Measurements from ENCODE around the gene NOM1.

Gene NOM1

GRCh38 chr7:156954941-156955340 lies 5.4 kb downstream of the NOM1 start:
- Histone ChIP-seq H3K4me3 (ENCODE audit: low read depth in 1 of 2, low read length in 2 of 2) (no peak overlapping the region), H3K27me3 (ENCODE audit: control insufficient read depth in 1 of 2, insufficient read depth in 2 of 2, low read length in 2 of 2) (no peaks in the 10 kb centered on the region), H3K4me1 (ENCODE audit: control insufficient read depth in 1 of 2, insufficient read depth in 2 of 2, low read length in 2 of 2) (peaks cover 13 to 19% of the 10 kb centered on the region in 2 donors), H3K9me3 (ENCODE audit: control insufficient read depth in 1 of 2, low read length in 2 of 2) (no peaks in the 10 kb centered on the region), H3K27ac (ENCODE audit: low read depth, low read length) (no peak overlapping the region), H3K36me3 (ENCODE audit: control insufficient read depth in 1 of 2, insufficient read depth in 2 of 2, low read length in 2 of 2) (peaks cover 41 to 67% of the 10 kb centered on the region in 2 donors), H3K9ac (ENCODE audit: low read depth in 1 of 2, low read length in 2 of 2) (no peak overlapping the region)

GRCh38 chr7:156956727-156957126 lies 7.2 kb downstream of the NOM1 start:
- Histone ChIP-seq H3K4me3 (ENCODE audit: low read depth in 1 of 2, low read length in 2 of 2) (no peak overlapping the region), H3K9me3 (ENCODE audit: control insufficient read depth in 1 of 2, low read length in 2 of 2) (no peaks in the 10 kb centered on the region), H3K4me1 (ENCODE audit: control insufficient read depth in 1 of 2, insufficient read depth in 2 of 2, low read length in 2 of 2) (peaks cover 0 to 4% of the 10 kb centered on the region in 2 donors), H3K27ac (ENCODE audit: low read depth, low read length) (no peak overlapping the region), H3K36me3 (ENCODE audit: control insufficient read depth in 1 of 2, insufficient read depth in 2 of 2, low read length in 2 of 2) (peaks cover 51 to 83% of the 10 kb centered on the region in 2 donors), H3K9ac (ENCODE audit: low read depth in 1 of 2, low read length in 2 of 2) (no peak overlapping the region), H3K27me3 (ENCODE audit: control insufficient read depth in 1 of 2, insufficient read depth in 2 of 2, low read length in 2 of 2) (no peaks in the 10 kb centered on the region)

GRCh38 chr7:156962145-156962544 lies 12.6 kb downstream of the NOM1 start:
- Histone ChIP-seq H3K9me3 (ENCODE audit: control insufficient read depth in 1 of 2, low read length in 2 of 2) (no peaks in the 10 kb centered on the region), H3K36me3 (ENCODE audit: control insufficient read depth in 1 of 2, insufficient read depth in 2 of 2, low read length in 2 of 2) (peaks cover 52 to 88% of the 10 kb centered on the region in 2 donors), H3K27ac (ENCODE audit: low read depth, low read length) (no peak overlapping the region), H3K27me3 (ENCODE audit: control insufficient read depth in 1 of 2, insufficient read depth in 2 of 2, low read length in 2 of 2) (no peaks in the 10 kb centered on the region), H3K9ac (ENCODE audit: low read depth in 1 of 2, low read length in 2 of 2) (no peak overlapping the region), H3K4me1 (ENCODE audit: control insufficient read depth in 1 of 2, insufficient read depth in 2 of 2, low read length in 2 of 2) (no peaks in the 10 kb centered on the region), H3K4me3 (ENCODE audit: low read depth in 1 of 2, low read length in 2 of 2) (no peak overlapping the region)

GRCh38 chr7:156962897-156963296 lies 13.4 kb downstream of the NOM1 start:
- no peaks in the 10 kb centered on the region for H3K4me1 ChIP-seq (ENCODE audit: control insufficient read depth in 1 of 2, insufficient read depth in 2 of 2, low read length in 2 of 2)
- H3K4me3 ChIP-seq (ENCODE audit: low read depth in 1 of 2, low read length in 2 of 2): no peak overlapping the region
- H3K9me3 ChIP-seq (ENCODE audit: control insufficient read depth in 1 of 2, low read length in 2 of 2): no peaks in the 10 kb centered on the region
- H3K9ac ChIP-seq (ENCODE audit: low read depth in 1 of 2, low read length in 2 of 2): no peak overlapping the region
- peaks cover 56 to 93% of the 10 kb centered on the region in 2 donors for H3K36me3 ChIP-seq (ENCODE audit: control insufficient read depth in 1 of 2, insufficient read depth in 2 of 2, low read length in 2 of 2)
- no peaks in the 10 kb centered on the region for H3K27me3 ChIP-seq (ENCODE audit: control insufficient read depth in 1 of 2, insufficient read depth in 2 of 2, low read length in 2 of 2)
- no peak overlapping the region for H3K27ac ChIP-seq (ENCODE audit: low read depth, low read length)

GRCh38 chr7:156963472-156963871 lies 14.0 kb downstream of the NOM1 start:
- no peak overlapping the region for H3K27ac ChIP-seq (ENCODE audit: low read depth, low read length)
- no peaks in the 10 kb centered on the region for H3K27me3 ChIP-seq (ENCODE audit: control insufficient read depth in 1 of 2, insufficient read depth in 2 of 2, low read length in 2 of 2)
- H3K4me3 ChIP-seq (ENCODE audit: low read depth in 1 of 2, low read length in 2 of 2): no peak overlapping the region
- H3K4me1 ChIP-seq (ENCODE audit: control insufficient read depth in 1 of 2, insufficient read depth in 2 of 2, low read length in 2 of 2): no peaks in the 10 kb centered on the region
- peaks cover 56 to 93% of the 10 kb centered on the region in 2 donors for H3K36me3 ChIP-seq (ENCODE audit: control insufficient read depth in 1 of 2, insufficient read depth in 2 of 2, low read length in 2 of 2)
- H3K9ac ChIP-seq (ENCODE audit: low read depth in 1 of 2, low read length in 2 of 2): no peak overlapping the region
- H3K9me3 ChIP-seq (ENCODE audit: control insufficient read depth in 1 of 2, low read length in 2 of 2): no peaks in the 10 kb centered on the region

GRCh38 chr7:156964971-156965370 lies 15.5 kb downstream of the NOM1 start:
- no peaks in the 10 kb centered on the region for H3K4me1 ChIP-seq (ENCODE audit: control insufficient read depth in 1 of 2, insufficient read depth in 2 of 2, low read length in 2 of 2)
- no peak overlapping the region for H3K4me3 ChIP-seq (ENCODE audit: low read depth in 1 of 2, low read length in 2 of 2)
- H3K27ac ChIP-seq (ENCODE audit: low read depth, low read length): no peak overlapping the region
- no peaks in the 10 kb centered on the region for H3K9me3 ChIP-seq (ENCODE audit: control insufficient read depth in 1 of 2, low read length in 2 of 2)
- H3K9ac ChIP-seq (ENCODE audit: low read depth in 1 of 2, low read length in 2 of 2): no peak overlapping the region
- no peaks in the 10 kb centered on the region for H3K27me3 ChIP-seq (ENCODE audit: control insufficient read depth in 1 of 2, insufficient read depth in 2 of 2, low read length in 2 of 2)
- H3K36me3 ChIP-seq (ENCODE audit: control insufficient read depth in 1 of 2, insufficient read depth in 2 of 2, low read length in 2 of 2): peaks cover 49 to 87% of the 10 kb centered on the region in 2 donors

GRCh38 chr7:156966387-156966786 lies 16.9 kb downstream of the NOM1 start:
- Histone ChIP-seq H3K27ac (ENCODE audit: low read depth, low read length) (no peak overlapping the region), H3K4me1 (ENCODE audit: control insufficient read depth in 1 of 2, insufficient read depth in 2 of 2, low read length in 2 of 2) (no peaks in the 10 kb centered on the region), H3K9ac (ENCODE audit: low read depth in 1 of 2, low read length in 2 of 2) (no peak overlapping the region), H3K4me3 (ENCODE audit: low read depth in 1 of 2, low read length in 2 of 2) (no peak overlapping the region), H3K9me3 (ENCODE audit: control insufficient read depth in 1 of 2, low read length in 2 of 2) (no peaks in the 10 kb centered on the region), H3K27me3 (ENCODE audit: control insufficient read depth in 1 of 2, insufficient read depth in 2 of 2, low read length in 2 of 2) (no peaks in the 10 kb centered on the region), H3K36me3 (ENCODE audit: control insufficient read depth in 1 of 2, insufficient read depth in 2 of 2, low read length in 2 of 2) (peaks cover 40 to 83% of the 10 kb centered on the region in 2 donors)

GRCh38 chr7:156968183-156968582 lies 18.7 kb downstream of the NOM1 start:
- Histone ChIP-seq H3K4me3 (ENCODE audit: low read depth in 1 of 2, low read length in 2 of 2) (no peak overlapping the region), H3K9me3 (ENCODE audit: control insufficient read depth in 1 of 2, low read length in 2 of 2) (no peaks in the 10 kb centered on the region), H3K27me3 (ENCODE audit: control insufficient read depth in 1 of 2, insufficient read depth in 2 of 2, low read length in 2 of 2) (no peaks in the 10 kb centered on the region), H3K27ac (ENCODE audit: low read depth, low read length) (no peak overlapping the region), H3K4me1 (ENCODE audit: control insufficient read depth in 1 of 2, insufficient read depth in 2 of 2, low read length in 2 of 2) (no peaks in the 10 kb centered on the region), H3K36me3 (ENCODE audit: control insufficient read depth in 1 of 2, insufficient read depth in 2 of 2, low read length in 2 of 2) (peaks cover 36 to 75% of the 10 kb centered on the region in 2 donors), H3K9ac (ENCODE audit: low read depth in 1 of 2, low read length in 2 of 2) (no peak overlapping the region)

- Histone ChIP-seq H3K27me3 (ENCODE audit: control insufficient read depth in 1 of 2, insufficient read depth in 2 of 2, low read length in 2 of 2) (no peaks in the 10 kb centered on the region), H3K36me3 (ENCODE audit: control insufficient read depth in 1 of 2, insufficient read depth in 2 of 2, low read length in 2 of 2) (peaks cover 28 to 57% of the 10 kb centered on the region in 2 donors), H3K27ac (ENCODE audit: low read depth, low read length) (no peak overlapping the region), H3K9me3 (ENCODE audit: control insufficient read depth in 1 of 2, low read length in 2 of 2) (no peaks in the 10 kb centered on the region), H3K4me1 (ENCODE audit: control insufficient read depth in 1 of 2, insufficient read depth in 2 of 2, low read length in 2 of 2) (no peaks in the 10 kb centered on the region), H3K9ac (ENCODE audit: low read depth in 1 of 2, low read length in 2 of 2) (no peak overlapping the region), H3K4me3 (ENCODE audit: low read depth in 1 of 2, low read length in 2 of 2) (no peak overlapping the region)
Measured at GRCh38 chr7:156969972-156970420, 20.5 kb downstream of the NOM1 start.

- H3K27me3 ChIP-seq (ENCODE audit: control insufficient read depth in 1 of 2, insufficient read depth in 2 of 2, low read length in 2 of 2): no peaks in the 10 kb centered on the region
- H3K4me1 ChIP-seq (ENCODE audit: control insufficient read depth in 1 of 2, insufficient read depth in 2 of 2, low read length in 2 of 2): no peaks in the 10 kb centered on the region
- peaks cover 7 to 16% of the 10 kb centered on the region in 2 donors for H3K36me3 ChIP-seq (ENCODE audit: control insufficient read depth in 1 of 2, insufficient read depth in 2 of 2, low read length in 2 of 2)
- H3K9me3 ChIP-seq (ENCODE audit: control insufficient read depth in 1 of 2, low read length in 2 of 2): peaks cover 0 to 8% of the 10 kb centered on the region in 2 donors
- no peak overlapping the region for H3K9ac ChIP-seq (ENCODE audit: low read depth in 1 of 2, low read length in 2 of 2)
- H3K4me3 ChIP-seq (ENCODE audit: low read depth in 1 of 2, low read length in 2 of 2): no peak overlapping the region
- no peak overlapping the region for H3K27ac ChIP-seq (ENCODE audit: low read depth, low read length)
Measured at GRCh38 chr7:156975620-156976019, 26.1 kb downstream of the NOM1 start.

All from duodenal mucosa (tissue), 2 donors.